Smooth muscle cell (in vitro differentiated cells): ENCODE results near the gene ZNF235. TPM values are rescaled to one million over a fixed set of nuclear protein-coding genes. Genes with fewer than 3 reads are reported as not detected.

ENCODE experiments used
- DNase-seq: peaks from one replicate; lab custom pipeline; 2025; ENCODE audit not compliant: unreplicated experiment; lab: John Stamatoyannopoulos, UW
- H2AFZ ChIP-seq: fragments of 200-600 bp; sonication (generic); 2 replicates; pipeline ENCODE4 v1.6.0; 2016; ENCODE audit warnings: antibody characterized with exemption, low read depth, mild to moderate bottlenecking
- H3F3A ChIP-seq: fragments of 200-600 bp; sonication (generic); 2 replicates; pipeline ENCODE4 v1.6.0; 2017; ENCODE audit warnings: antibody characterized with exemption, low read depth
- H3K27ac ChIP-seq: fragments of 200-600 bp; sonication (generic); 2 replicates; pipeline ENCODE4 v1.5.1; 2016; ENCODE audit warnings: low read depth, mild to moderate bottlenecking
- H3K27me3 ChIP-seq: fragments of 200-600 bp; sonication (generic); 2 replicates; pipeline ENCODE4 v1.6.1; 2016; ENCODE audit warnings: low read depth, mild to moderate bottlenecking
- H3K36me3 ChIP-seq: fragments of 200-600 bp; sonication (generic); 2 replicates; pipeline ENCODE4 v1.5.1; 2016; ENCODE audit warnings: low read depth
- H3K4me1 ChIP-seq: fragments of 200-600 bp; sonication (generic); 2 replicates; pipeline ENCODE4 v1.5.1; 2016; ENCODE audit warnings: low read depth
- H3K4me2 ChIP-seq: fragments of 200-600 bp; sonication (generic); 2 replicates; pipeline ENCODE4 v1.6.0; 2016; ENCODE audit warnings: mild to moderate bottlenecking
- H3K4me3 ChIP-seq: fragments of 200-600 bp; sonication (generic); 2 replicates; pipeline ENCODE4 v1.5.1; 2016; ENCODE audit warnings: mild to moderate bottlenecking
- H3K79me2 ChIP-seq: fragments of 200-600 bp; sonication (generic); 2 replicates; pipeline ENCODE4 v1.6.0; 2016; ENCODE audit warnings: low read depth, mild to moderate bottlenecking
- H3K9ac ChIP-seq: fragments of 200-600 bp; sonication (generic); 2 replicates; pipeline ENCODE4 v1.6.0; 2016; ENCODE audit warnings: low read depth
- H3K9me3 ChIP-seq: fragments of 200-600 bp; sonication (generic); replicated peaks from 2 replicates; pipeline ENCODE4 v1.5.1; 2016; ENCODE audit warnings: low read depth
- H4K20me1 ChIP-seq: fragments of 200-600 bp; sonication (generic); 2 replicates; pipeline ENCODE4 v1.6.0; 2016; ENCODE audit warnings: low read depth
- CTCF ChIP-seq: fragments of 200-600 bp; sonication (generic); IDR thresholded peaks from 2 replicates; pipeline ENCODE4 v1.5.1; 2017; ENCODE audit warnings: borderline replicate concordance, mild to moderate bottlenecking, antibody characterized with exemption; ENCODE audit not compliant: insufficient read depth, poor library complexity, severe bottlenecking
- WGBS: methylation state at CpG from one replicate; pipeline ENCODE4 v1.1.7; 2016; ENCODE audit warnings: low lambda C conversion rate; 5-methylcytosine and 5-hydroxymethylcytosine counted together
- polyA plus RNA-seq: library from polyadenylated mRNA; unstranded; fragments of >200 nt; fragmentation: Nextera tagmentation; extraction: Ambion mirVana; gene quantifications from 2 replicates; pipeline ENCODE4 v1.2.1, GENCODE V29; 2016
- total RNA-seq: library from RNA; depleted of rRNA; stranded (reverse); fragments of >200 nt; gene quantifications from 2 replicates; pipeline ENCODE4 v1.2.3, GENCODE V29; 2014

ZNF235 gene
- total and polyA plus RNA-seq, 2 experiments from 2014 or later: 0.85 to 1.3 TPM

GRCh38 chr19:44313231-44313630, 8.4 kb upstream of the ZNF235 start:
- no peak for TF ChIP-seq CTCF
- no peak for DNase-seq
- H2AFZ ChIP-seq: no peak overlapping the region
- H3K36me3 ChIP-seq: no peaks in the 10 kb centered on the region
- no peak overlapping the region for H3K4me3 ChIP-seq
- no peaks in the 10 kb centered on the region for H3K9me3 ChIP-seq
- no peak overlapping the region for H3K9ac ChIP-seq
- H3K27ac ChIP-seq: no peak overlapping the region
- H3K27me3 ChIP-seq: no peaks in the 10 kb centered on the region
- H3F3A ChIP-seq: no peaks in the 10 kb centered on the region
- no peak overlapping the region for H3K4me2 ChIP-seq
- H3K79me2 ChIP-seq: no peaks in the 10 kb centered on the region
- no peaks in the 10 kb centered on the region for H3K4me1 ChIP-seq
- 100% methylated on average over 1 of the region's 1 CpG for WGBS
- H4K20me1 ChIP-seq: no peaks in the 10 kb centered on the region

GRCh38 chr19:44308011-44308410, 3.2 kb upstream of the ZNF235 start:
- H4K20me1 ChIP-seq: no peaks in the 10 kb centered on the region
- no peak overlapping the region for H2AFZ ChIP-seq
- H3K9me3 ChIP-seq: no peaks in the 10 kb centered on the region
- peaks cover 5% of the 10 kb centered on the region for H3F3A ChIP-seq
- peaks cover 9% of the 10 kb centered on the region for H3K4me1 ChIP-seq
- H3K9ac ChIP-seq: no peak overlapping the region
- 87% methylated on average over 3 of the region's 3 CpGs for WGBS
- H3K4me2 ChIP-seq: no peak overlapping the region
- H3K27me3 ChIP-seq: no peaks in the 10 kb centered on the region
- H3K4me3 ChIP-seq: no peak overlapping the region
- no peak overlapping the region for H3K27ac ChIP-seq
- no peak for DNase-seq
- no peak for TF ChIP-seq CTCF
- no peaks in the 10 kb centered on the region for H3K36me3 ChIP-seq
- H3K79me2 ChIP-seq: no peaks in the 10 kb centered on the region

GRCh38 chr19:44306283-44306682, 1.5 kb upstream of the ZNF235 start:
- peaks cover 5% of the 10 kb centered on the region for H3F3A ChIP-seq
- H3K27me3 ChIP-seq: no peaks in the 10 kb centered on the region
- WGBS: 94% methylated on average over 15 of the region's 15 CpGs
- no peak overlapping the region for H2AFZ ChIP-seq
- no peaks in the 10 kb centered on the region for H3K9me3 ChIP-seq
- no peak for TF ChIP-seq CTCF
- H3K27ac ChIP-seq: no peak overlapping the region
- peaks cover 9% of the 10 kb centered on the region for H3K4me1 ChIP-seq
- no peak overlapping the region for H3K4me2 ChIP-seq
- H3K9ac ChIP-seq: no peak overlapping the region
- H4K20me1 ChIP-seq: no peaks in the 10 kb centered on the region
- no peak for DNase-seq
- no peaks in the 10 kb centered on the region for H3K79me2 ChIP-seq
- no peak overlapping the region for H3K4me3 ChIP-seq
- no peaks in the 10 kb centered on the region for H3K36me3 ChIP-seq

- Histone ChIP-seq H3K9me3 (no peaks in the 10 kb centered on the region), H3K9ac (no peak overlapping the region), H3K4me2 (peak overlapping the region; percentile 84), H3K4me3 (peak overlapping the region; percentile 61), H3K36me3 (no peaks in the 10 kb centered on the region), H4K20me1 (no peaks in the 10 kb centered on the region), H3F3A (peaks cover 5% of the 10 kb centered on the region), H3K4me1 (peaks cover 9% of the 10 kb centered on the region), H3K79me2 (no peaks in the 10 kb centered on the region), H3K27me3 (no peaks in the 10 kb centered on the region), H2AFZ (peak overlapping the region; percentile 71), H3K27ac (no peak overlapping the region)
- WGBS: 92% methylated on average over 4 of the region's 4 CpGs
- no peak for TF ChIP-seq CTCF
- DNase-seq: no peak
These were observed 632 bp upstream of the ZNF235 start for GRCh38 chr19:44305457-44305856.
